CD4-positive, alpha-beta T cell (primary cell): Measurements from ENCODE around the gene KDM2A. TPM values are rescaled to one million over a fixed set of nuclear protein-coding genes. Genes with fewer than 3 reads are reported as not detected.

ENCODE experiments used
- ATAC-seq: fragments of 200-7000 bp; cut with Tn5 transposase; one replicate; pipeline ENCODE4 v1.10.0; 2022; ENCODE audit warnings: mild to moderate bottlenecking; ENCODE audit not compliant: poor library complexity
- CTCF ChIA-PET: fragments of 350-600 bp; sonication (Branson Sonifier 250); formaldehyde crosslinking; loops from one replicate; lab custom pipeline; 2021; ENCODE audit warnings: antibody characterized with exemption, inconsistent platforms; lab: Charles Lee
- POLR2A ChIA-PET: fragments of 350-600 bp; sonication (Branson Sonifier 250); formaldehyde crosslinking; loops from one replicate; lab custom pipeline; 2021; ENCODE audit warnings: antibody characterized with exemption, inconsistent platforms; lab: Charles Lee
- DNase-seq, 14 experiments: peaks; one replicate each; pipeline ENCODE4 v3.0.0-alpha.2; 2013 to 2020; ENCODE audit warnings: mixed read lengths in 2 of 14
- H3K27ac ChIP-seq, 2 donors: one replicate each; pipeline versions ENCODE4 v1.5.1 to v1.7.0; 2013; ENCODE audit warnings: low read length in 2 of 2, low read depth in 1 of 2, mild to moderate bottlenecking in 1 of 2
- H3K27me3 ChIP-seq, 2 experiments: 1 replicate in 1 of 2; 2 replicates in 1 of 2; pipeline versions ENCODE4 v1.6.1 to v1.7.0; 2013; ENCODE audit warnings: low read length in 2 of 2, control low read depth in 1 of 2, mild to moderate bottlenecking in 1 of 2, moderate library complexity in 1 of 2; ENCODE audit not compliant: insufficient read depth in 2 of 2, control insufficient read depth in 1 of 2
- H3K36me3 ChIP-seq: one replicate; pipeline ENCODE4 v1.6.1; 2013; ENCODE audit warnings: low read length, control low read depth; ENCODE audit not compliant: insufficient read depth
- H3K4me1 ChIP-seq: one replicate; pipeline ENCODE4 v1.6.1; 2013; ENCODE audit warnings: low read length, control low read depth; ENCODE audit not compliant: insufficient read depth
- H3K4me3 ChIP-seq: one replicate; pipeline ENCODE4 v1.5.1; 2013; ENCODE audit warnings: mild to moderate bottlenecking, low read length, moderate library complexity
- H3K9me3 ChIP-seq, 2 experiments: 1 replicate in 1 of 2; 2 replicates in 1 of 2; pipeline versions ENCODE4 v1.6.1 to v1.7.0; 2013; ENCODE audit warnings: low read length in 2 of 2, mild to moderate bottlenecking in 2 of 2, control low read depth in 1 of 2, moderate library complexity in 1 of 2; ENCODE audit not compliant: control insufficient read depth in 1 of 2, insufficient read depth in 1 of 2
- H3K27ac Mint-ChIP-seq: one replicate; pipeline ENCODE4 v1.8.0; 2020; ENCODE audit warnings: mixed read lengths
- H3K27me3 Mint-ChIP-seq: one replicate; pipeline ENCODE4 v1.8.0; 2021; ENCODE audit warnings: mixed read lengths
- H3K36me3 Mint-ChIP-seq: one replicate; pipeline ENCODE4 v1.8.0; 2021; ENCODE audit warnings: low read depth, mixed read lengths
- H3K4me1 Mint-ChIP-seq: one replicate; pipeline ENCODE4 v1.8.0; 2021; ENCODE audit warnings: low read depth, mixed read lengths
- H3K4me3 Mint-ChIP-seq: one replicate; pipeline ENCODE4 v1.8.0; 2020; ENCODE audit warnings: mild to moderate bottlenecking, mixed read lengths
- H3K9me3 Mint-ChIP-seq: one replicate; pipeline ENCODE4 v1.8.0; 2020; ENCODE audit warnings: mixed read lengths
- intact Hi-C, 2 experiments: fragments of 100-400 bp; cut with DNase I in 1 of 2; cut with micrococcal nuclease in 1 of 2; formaldehyde crosslinking; loops; one replicate each; pipeline versions ENCODE4 v1.15.1 to v1.9.0; 2023 to 2025; cut with DNase I, micrococcal nuclease
- total RNA-seq, 174 experiments: library from RNA in 2 of 174; stranded (reverse) in 2 of 174; gene quantifications; one replicate each; pipeline ENCODE4 v1.2.3 and lab custom pipeline; 2021 to 2026
- TF ChIP-seq, protein P1 (sequence below): fragments of 200-600 bp; IDR thresholded peaks from one replicate; pipeline ENCODE4 v1.8.0; 2022; ENCODE audit warnings: antibody characterized with exemption, mild to moderate bottlenecking

The KDM2A gene
- total RNA-seq, 2 experiments from 2014 or later, result 410 to 412 TPM

DNA sequence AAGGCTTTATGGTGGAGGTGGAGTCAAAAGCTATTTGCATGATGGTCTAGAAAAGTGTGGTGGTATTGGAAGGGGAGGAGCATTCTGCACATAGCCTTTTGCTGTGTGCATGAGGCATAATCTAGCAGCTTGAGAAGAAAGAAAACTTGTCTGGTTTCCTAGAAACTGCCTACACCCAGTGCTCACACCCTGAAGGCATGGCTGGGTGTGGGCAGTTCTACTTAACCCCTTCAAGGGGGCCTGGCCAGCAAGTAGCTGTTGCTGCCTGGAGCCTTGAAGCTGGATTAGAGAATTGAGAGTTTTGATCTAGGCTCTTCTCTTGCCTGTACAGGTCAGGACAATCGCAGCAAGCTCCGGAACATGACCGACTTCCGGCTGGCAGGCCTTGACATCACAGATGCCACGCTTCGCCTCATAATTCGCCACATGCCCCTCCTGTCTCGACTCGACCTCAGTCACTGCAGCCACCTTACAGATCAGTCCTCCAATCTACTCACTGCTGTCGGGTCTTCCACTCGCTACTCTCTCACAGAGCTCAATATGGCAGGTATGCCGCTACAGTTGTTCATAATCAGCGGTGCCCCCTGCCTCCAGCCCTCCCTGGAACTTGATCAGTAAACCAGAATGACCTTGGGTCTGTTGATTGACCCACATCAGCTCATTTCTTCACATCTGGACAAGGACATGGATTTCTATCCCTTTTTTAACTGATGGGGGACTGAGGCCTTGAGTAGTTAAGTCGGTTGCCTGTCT, 135.0 kb downstream of the KDM2A start:
- ATAC-seq (no peak), DNase-seq (no peak)
- Mint-ChIP-seq H3K36me3 (peaks cover 82% of the 10 kb centered on the region), H3K27me3 (no peaks in the 10 kb centered on the region), H3K27ac (peak overlapping the region; percentile 57), H3K4me3 (no peak overlapping the region), H3K4me1 (peaks cover 51% of the 10 kb centered on the region), H3K9me3 (no peaks in the 10 kb centered on the region)
- H3K27me3 ChIP-seq, result no peaks in the 10 kb centered on the region
- no peaks in the 10 kb centered on the region for H3K9me3 ChIP-seq
- peaks cover 27% of the 10 kb centered on the region for H3K4me1 ChIP-seq
- peaks cover 83% of the 10 kb centered on the region for H3K36me3 ChIP-seq
- POLR2A ChIA-PET, result interaction anchor here (0.6 to 5.3 kb wide), 6 partner anchors 14 to 65 kb away, joined by 3 to 56 read pairs (median 5); partner anchors contain the start of gene ANKRD13D
- intact Hi-C loops, result no loop called here
- H3K4me3 ChIP-seq, result no peak overlapping the region
- CTCF ChIA-PET, result interaction anchor here (0.6 to 4.7 kb wide), 8 partner anchors 8 to 173 kb away, joined by 3 to 22 read pairs (median 4); partner anchors contain the start of gene ANKRD13D
- H3K27ac ChIP-seq, result no peak overlapping the region
- TF ChIP-seq, protein P1, sequence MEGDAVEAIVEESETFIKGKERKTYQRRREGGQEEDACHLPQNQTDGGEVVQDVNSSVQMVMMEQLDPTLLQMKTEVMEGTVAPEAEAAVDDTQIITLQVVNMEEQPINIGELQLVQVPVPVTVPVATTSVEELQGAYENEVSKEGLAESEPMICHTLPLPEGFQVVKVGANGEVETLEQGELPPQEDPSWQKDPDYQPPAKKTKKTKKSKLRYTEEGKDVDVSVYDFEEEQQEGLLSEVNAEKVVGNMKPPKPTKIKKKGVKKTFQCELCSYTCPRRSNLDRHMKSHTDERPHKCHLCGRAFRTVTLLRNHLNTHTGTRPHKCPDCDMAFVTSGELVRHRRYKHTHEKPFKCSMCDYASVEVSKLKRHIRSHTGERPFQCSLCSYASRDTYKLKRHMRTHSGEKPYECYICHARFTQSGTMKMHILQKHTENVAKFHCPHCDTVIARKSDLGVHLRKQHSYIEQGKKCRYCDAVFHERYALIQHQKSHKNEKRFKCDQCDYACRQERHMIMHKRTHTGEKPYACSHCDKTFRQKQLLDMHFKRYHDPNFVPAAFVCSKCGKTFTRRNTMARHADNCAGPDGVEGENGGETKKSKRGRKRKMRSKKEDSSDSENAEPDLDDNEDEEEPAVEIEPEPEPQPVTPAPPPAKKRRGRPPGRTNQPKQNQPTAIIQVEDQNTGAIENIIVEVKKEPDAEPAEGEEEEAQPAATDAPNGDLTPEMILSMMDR, result no peak

DNA sequence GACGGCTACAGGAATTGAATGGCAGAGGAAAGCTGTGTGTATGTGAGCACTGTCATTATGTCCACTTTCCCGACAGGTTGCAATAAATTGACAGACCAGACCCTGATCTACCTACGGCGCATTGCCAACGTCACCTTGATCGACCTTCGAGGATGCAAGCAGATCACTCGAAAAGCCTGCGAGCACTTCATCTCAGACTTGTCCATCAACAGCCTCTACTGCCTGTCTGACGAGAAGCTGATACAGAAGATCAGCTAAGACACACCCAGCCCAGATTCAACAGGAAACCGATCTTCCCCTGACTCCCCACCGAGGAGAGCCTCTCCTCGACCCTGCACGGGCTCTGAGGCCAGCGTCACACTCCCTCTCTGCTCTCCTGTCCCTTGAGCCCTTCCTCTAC, 135.7 kb downstream of the KDM2A start:
- no peak overlapping the region for H3K4me3 Mint-ChIP-seq
- H3K27ac Mint-ChIP-seq, result no peak overlapping the region

DNA sequence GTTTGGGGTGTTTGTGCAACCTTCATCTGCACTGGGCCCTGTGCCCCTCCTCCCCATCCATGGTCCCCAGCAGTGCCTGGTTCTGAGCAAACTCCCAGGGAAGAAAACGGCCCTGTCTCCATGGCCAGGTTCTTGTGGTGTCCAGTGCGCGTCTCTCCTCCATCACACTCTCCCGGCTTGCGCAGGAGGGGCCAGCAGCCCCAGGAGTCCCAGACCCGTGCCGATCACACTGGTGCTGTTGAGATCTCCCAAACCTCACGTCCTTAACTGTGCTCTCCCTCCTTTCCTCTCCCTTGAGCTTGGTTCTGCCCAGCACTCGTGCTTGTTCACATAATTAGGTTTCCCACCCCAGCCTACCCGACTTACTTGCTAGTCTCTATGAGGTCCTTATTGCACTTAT, 136.3 kb downstream of the KDM2A start:
- ATAC-seq (no peak), DNase-seq (peak in 2 of 14 experiments; percentile 9 to 30)
- Histone ChIP-seq H3K27me3 (no peaks in the 10 kb centered on the region), H3K36me3 (peaks cover 70% of the 10 kb centered on the region), H3K9me3 (no peaks in the 10 kb centered on the region), H3K4me3 (no peak overlapping the region), H3K27ac (no peak overlapping the region), H3K4me1 (peaks cover 23% of the 10 kb centered on the region)
- H3K27ac Mint-ChIP-seq, result peak overlapping the region; percentile 73
- intact Hi-C loops, result no loop called here
- H3K36me3 Mint-ChIP-seq, result peaks cover 69% of the 10 kb centered on the region
- H3K27me3 Mint-ChIP-seq, result no peaks in the 10 kb centered on the region
- H3K4me3 Mint-ChIP-seq, result peak overlapping the region; percentile 38
- ChIA-PET CTCF (interaction anchor here (1.2 kb wide), 1 partner anchor 62 kb away, joined by 3 read pairs; no protein-coding TSS in a partner anchor), POLR2A (interaction anchor here (5.3 kb wide), 1 partner anchor 15 kb away, joined by 56 read pairs; no protein-coding TSS in a partner anchor)
- peaks cover 44% of the 10 kb centered on the region for H3K4me1 Mint-ChIP-seq
- TF ChIP-seq, protein P1, result no peak
- no peaks in the 10 kb centered on the region for H3K9me3 Mint-ChIP-seq

More for the DNA sequence above, 135.7 kb downstream of the KDM2A start:
- peaks cover 44% of the 10 kb centered on the region for H3K4me1 Mint-ChIP-seq
- no peaks in the 10 kb centered on the region for H3K27me3 Mint-ChIP-seq
- H3K4me3 ChIP-seq, result no peak overlapping the region
- ChIA-PET CTCF (no interaction called here), POLR2A (interaction anchor here (5.3 kb wide), 1 partner anchor 14 kb away, joined by 56 read pairs; no protein-coding TSS in a partner anchor)
- no peaks in the 10 kb centered on the region for H3K27me3 ChIP-seq
- DNase-seq, result peak in 1 of 14 experiments; percentile 25
- intact Hi-C loops, result no loop called here
- H3K9me3 Mint-ChIP-seq, result no peaks in the 10 kb centered on the region
- no peak overlapping the region for H3K27ac ChIP-seq
- H3K4me1 ChIP-seq, result peaks cover 27% of the 10 kb centered on the region
- peaks cover 75% of the 10 kb centered on the region for H3K36me3 Mint-ChIP-seq
- ATAC-seq, result no peak
- no peaks in the 10 kb centered on the region for H3K9me3 ChIP-seq
- TF ChIP-seq, protein P1, result no peak
- H3K36me3 ChIP-seq, result peaks cover 76% of the 10 kb centered on the region
